H1 (cell line): Measurements from ENCODE around the gene TCEAL4. TPM values are rescaled to one million over a fixed set of nuclear protein-coding genes. Genes with fewer than 3 reads are reported as not detected.

ENCODE experiments used
- CHD1 ChIP-seq: IDR thresholded peaks from 2 replicates; pipeline ENCODE4 v1.6.1; 2012; ENCODE audit warnings: low read depth, low read length, improper control_type of control experiment
- PHF8 ChIP-seq: fragments of 200-600 bp; sonication (generic); conservative IDR thresholded peaks from 2 replicates; pipeline ENCODE4 v1.7.1; 2012; ENCODE audit warnings: low read depth, mild to moderate bottlenecking, inconsistent platforms, low read length, moderate library complexity
- polyA plus RNA-seq, 7 experiments: library from polyadenylated mRNA; depleted of rRNA in 3 of 7; stranded (reverse) in 5 of 7; unstranded in 2 of 7; fragments of >200 nt in 5 of 7; fragments of 200-250 nt in 2 of 7; gene quantifications; 1 replicate in 5 of 7; 2 replicates in 1 of 7; 4 replicates in 1 of 7; pipeline versions ENCODE4 v1.2.1 to v1.2.3, GENCODE V29; 2011 to 2013; ENCODE audit warnings: missing spikeins in 2 of 7, mixed read lengths in 2 of 7
- total RNA-seq: library from RNA; stranded (reverse); fragmentation: NEBNext Ultra II Directional; extraction: Animal tissue kit (Norgen Biotek cat#: 25700); gene quantifications from 2 replicates; pipeline ENCODE4 v1.2.1, GENCODE V29; 2021

Gene TCEAL4
- total and polyA plus RNA-seq, 2 of the 8 experiments (the other 6 are each of a cell fraction or from before 2014, with no cell fraction given) = 10.1 to 53.0 TPM

- TF ChIP-seq CHD1 (no peak), PHF8 (no peak)
These were observed 34.8 kb upstream of the TCEAL4 start (continued) for GRCh38 chrX:103550415-103551051.
